MM.1S (cell line): ENCODE data around the gene CD8A.

Source experiments
- DNase-seq: peaks from one replicate; pipeline ENCODE4 v3.0.0-alpha.2; 2015
- H2AFZ ChIP-seq: fragments of 300-600 bp; sonication (generic); 2 replicates; pipeline ENCODE4 v1.6.0; 2016; ENCODE audit warnings: antibody characterized with exemption, low read length
- H3F3A ChIP-seq: fragments of 300-600 bp; sonication (generic); 2 replicates; pipeline ENCODE4 v1.6.1; 2016; ENCODE audit warnings: mild to moderate bottlenecking, antibody characterized with exemption, low read length, moderate library complexity, mixed read lengths; ENCODE audit not compliant: insufficient read depth
- H3K27ac ChIP-seq: fragments of 300-600 bp; sonication (generic); 2 replicates; pipeline ENCODE4 v1.5.1; 2016; ENCODE audit warnings: mild to moderate bottlenecking, low read length
- H3K27me3 ChIP-seq: fragments of 300-600 bp; sonication (generic); replicated peaks from 2 replicates; pipeline ENCODE4 v1.6.0; 2016; ENCODE audit warnings: low read length; ENCODE audit not compliant: insufficient read depth
- H3K36me3 ChIP-seq: fragments of 300-600 bp; sonication (generic); replicated peaks from 2 replicates; pipeline ENCODE4 v1.6.1; 2016; ENCODE audit warnings: mild to moderate bottlenecking, low read length, mixed read lengths; ENCODE audit not compliant: insufficient read depth
- H3K4me1 ChIP-seq: fragments of 300-600 bp; sonication (generic); 2 replicates; pipeline ENCODE4 v1.6.1; 2016; ENCODE audit warnings: low read length, mixed read lengths
- H3K4me2 ChIP-seq: fragments of 300-600 bp; sonication (generic); 2 replicates; pipeline ENCODE4 v1.6.0; 2016; ENCODE audit warnings: low read depth, low read length
- H3K4me3 ChIP-seq: fragments of 300-600 bp; sonication (generic); 2 replicates; pipeline ENCODE4 v1.5.1; 2016; ENCODE audit warnings: low read length, mixed read lengths
- H3K79me2 ChIP-seq: fragments of 300-600 bp; sonication (generic); 2 replicates; pipeline ENCODE4 v1.6.1; 2016; ENCODE audit warnings: mixed run types, low read length, mixed read lengths
- H3K9ac ChIP-seq: fragments of 300-600 bp; sonication (generic); 2 replicates; pipeline ENCODE4 v1.6.1; 2016; ENCODE audit warnings: low read length, mixed read lengths
- H3K9me2 ChIP-seq: fragments of 300-600 bp; sonication (generic); replicated peaks from 2 replicates; pipeline ENCODE4 v1.6.1; 2016; ENCODE audit warnings: mild to moderate bottlenecking, low read length, mixed read lengths; ENCODE audit not compliant: insufficient read depth
- H3K9me3 ChIP-seq: fragments of 300-600 bp; sonication (generic); replicated peaks from 2 replicates; pipeline ENCODE4 v1.6.1; 2016; ENCODE audit warnings: mild to moderate bottlenecking, low read length, mixed read lengths; ENCODE audit not compliant: insufficient read depth
- H4K20me1 ChIP-seq: fragments of 300-600 bp; sonication (generic); 2 replicates; pipeline ENCODE4 v1.6.1; 2016; ENCODE audit warnings: mild to moderate bottlenecking, low read length, moderate library complexity, mixed read lengths; ENCODE audit not compliant: insufficient read depth
- EZH2 ChIP-seq: fragments of 300-600 bp; sonication (generic); optimal IDR thresholded peaks from 2 replicates; pipeline ENCODE3; 2017; ENCODE audit warnings: low read depth, mild to moderate bottlenecking, antibody characterized with exemption, low read length, mixed read lengths
- EZH2phosphoT487 ChIP-seq: fragments of 300-600 bp; sonication (generic); IDR thresholded peaks from 2 replicates; pipeline ENCODE4 v1.6.1; 2018; ENCODE audit warnings: antibody characterized with exemption, low read length
- TF ChIP-seq, protein P1 (sequence below): fragments of 300-600 bp; sonication (generic); IDR thresholded peaks from 2 replicates; pipeline ENCODE4 v1.5.1; 2016; ENCODE audit warnings: antibody characterized with exemption, low read length, mixed read lengths

Gene CD8A

DNA sequence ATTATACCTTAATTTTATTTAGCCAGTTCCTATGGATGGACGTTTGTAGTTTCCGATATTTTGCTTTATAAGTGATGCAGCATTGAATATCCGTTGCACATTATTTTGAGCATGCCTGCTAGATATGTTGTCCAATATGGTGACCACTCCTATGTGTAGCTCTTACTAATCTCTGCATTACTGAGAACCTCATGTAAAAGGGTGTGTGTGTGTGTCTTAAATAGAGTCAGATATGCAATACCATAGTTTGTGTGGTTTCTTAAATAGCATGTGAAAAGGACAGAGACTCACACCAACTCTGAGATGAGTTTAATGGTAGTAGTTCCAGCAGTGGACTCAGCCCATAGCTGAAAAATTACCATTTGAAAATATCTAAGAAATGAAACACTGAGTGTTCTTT, 32.3 kb downstream of the CD8A start:
- H3K27ac ChIP-seq: no peak overlapping the region

GRCh38 chr2:86753606-86754005, 37.1 kb downstream of the CD8A start:
- peaks cover 21% of the 10 kb centered on the region; the same call in 1 of the 2 replicates for H3K36me3 ChIP-seq
- H3K79me2 ChIP-seq: peaks cover 53% of the 10 kb centered on the region
- TF ChIP-seq, protein P1, sequence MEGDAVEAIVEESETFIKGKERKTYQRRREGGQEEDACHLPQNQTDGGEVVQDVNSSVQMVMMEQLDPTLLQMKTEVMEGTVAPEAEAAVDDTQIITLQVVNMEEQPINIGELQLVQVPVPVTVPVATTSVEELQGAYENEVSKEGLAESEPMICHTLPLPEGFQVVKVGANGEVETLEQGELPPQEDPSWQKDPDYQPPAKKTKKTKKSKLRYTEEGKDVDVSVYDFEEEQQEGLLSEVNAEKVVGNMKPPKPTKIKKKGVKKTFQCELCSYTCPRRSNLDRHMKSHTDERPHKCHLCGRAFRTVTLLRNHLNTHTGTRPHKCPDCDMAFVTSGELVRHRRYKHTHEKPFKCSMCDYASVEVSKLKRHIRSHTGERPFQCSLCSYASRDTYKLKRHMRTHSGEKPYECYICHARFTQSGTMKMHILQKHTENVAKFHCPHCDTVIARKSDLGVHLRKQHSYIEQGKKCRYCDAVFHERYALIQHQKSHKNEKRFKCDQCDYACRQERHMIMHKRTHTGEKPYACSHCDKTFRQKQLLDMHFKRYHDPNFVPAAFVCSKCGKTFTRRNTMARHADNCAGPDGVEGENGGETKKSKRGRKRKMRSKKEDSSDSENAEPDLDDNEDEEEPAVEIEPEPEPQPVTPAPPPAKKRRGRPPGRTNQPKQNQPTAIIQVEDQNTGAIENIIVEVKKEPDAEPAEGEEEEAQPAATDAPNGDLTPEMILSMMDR: no peak
- TF ChIP-seq EZH2 (no peak), EZH2phosphoT487 (no peak)
- no peaks in the 10 kb centered on the region for H3F3A ChIP-seq
- no peak overlapping the region for H3K27ac ChIP-seq
- no peak for DNase-seq
- H2AFZ ChIP-seq: no peak overlapping the region
- no peak overlapping the region for H3K9ac ChIP-seq
- H4K20me1 ChIP-seq: no peaks in the 10 kb centered on the region
- H3K9me3 ChIP-seq: no peaks in the 10 kb centered on the region
- no peak overlapping the region for H3K4me2 ChIP-seq
- no peaks in the 10 kb centered on the region for H3K27me3 ChIP-seq
- no peaks in the 10 kb centered on the region for H3K9me2 ChIP-seq
- H3K4me1 ChIP-seq: 0 out of 2 replicates have a peak, but pooled peaks cover 3% of the 10 kb centered on the region
- no peak overlapping the region for H3K4me3 ChIP-seq

More for the DNA sequence above, 32.3 kb downstream of the CD8A start:
- Histone ChIP-seq H3F3A (no peaks in the 10 kb centered on the region; the same call in 1 of the 2 replicates), H3K9me3 (no peaks in the 10 kb centered on the region), H3K4me1 (no peaks in the 10 kb centered on the region), H3K27me3 (no peaks in the 10 kb centered on the region), H4K20me1 (0 out of 2 replicates have a peak, but pooled peaks cover 4% of the 10 kb centered on the region), H3K4me2 (no peak overlapping the region), H3K4me3 (no peak overlapping the region), H3K36me3 (no peaks in the 10 kb centered on the region), H3K79me2 (peaks cover 30% of the 10 kb centered on the region), H3K9me2 (no peaks in the 10 kb centered on the region), H2AFZ (no peak overlapping the region), H3K9ac (no peak overlapping the region)
- TF ChIP-seq, protein P1: no peak
- TF ChIP-seq EZH2: no peak
- TF ChIP-seq EZH2phosphoT487: no peak
- DNase-seq: no peak

GRCh38 chr2:86752934-86753333, 37.8 kb downstream of the CD8A start:
- no peak overlapping the region for H2AFZ ChIP-seq
- no peaks in the 10 kb centered on the region for H3K9me3 ChIP-seq
- H3K9ac ChIP-seq: no peak overlapping the region
- TF ChIP-seq EZH2: no peak
- H3K27ac ChIP-seq: no peak overlapping the region
- no peak overlapping the region for H3K4me3 ChIP-seq
- no peaks in the 10 kb centered on the region for H4K20me1 ChIP-seq
- H3F3A ChIP-seq: no peaks in the 10 kb centered on the region
- H3K4me1 ChIP-seq: 0 out of 2 replicates have a peak, but pooled peaks cover 4% of the 10 kb centered on the region
- no peaks in the 10 kb centered on the region for H3K27me3 ChIP-seq
- no peaks in the 10 kb centered on the region for H3K9me2 ChIP-seq
- DNase-seq: no peak
- H3K36me3 ChIP-seq: peaks cover 22% of the 10 kb centered on the region; the same call in 1 of the 2 replicates
- H3K4me2 ChIP-seq: no peak overlapping the region
- peaks cover 53% of the 10 kb centered on the region for H3K79me2 ChIP-seq

- Histone ChIP-seq H3K9me3 (no peaks in the 10 kb centered on the region), H3K9ac (no peak overlapping the region), H3K27ac (no peak overlapping the region), H3K79me2 (peaks cover 55% of the 10 kb centered on the region), H3K9me2 (no peaks in the 10 kb centered on the region), H3K4me1 (0 out of 2 replicates have a peak, but pooled peaks cover 10% of the 10 kb centered on the region), H3K4me2 (no peak overlapping the region), H3K27me3 (no peaks in the 10 kb centered on the region), H2AFZ (no peak overlapping the region), H3K4me3 (no peak overlapping the region), H4K20me1 (no peaks in the 10 kb centered on the region), H3F3A (no peaks in the 10 kb centered on the region), H3K36me3 (peaks cover 22% of the 10 kb centered on the region; the same call in 1 of the 2 replicates)
- TF ChIP-seq EZH2phosphoT487 (no peak), EZH2 (no peak)
- TF ChIP-seq, protein P1: no peak
- DNase-seq: no peak
Observed at GRCh38 chr2:86751778-86752177, 38.9 kb downstream of the CD8A start.
